ENCODE data around the gene ERCC6.

Gene ERCC6

DNA sequence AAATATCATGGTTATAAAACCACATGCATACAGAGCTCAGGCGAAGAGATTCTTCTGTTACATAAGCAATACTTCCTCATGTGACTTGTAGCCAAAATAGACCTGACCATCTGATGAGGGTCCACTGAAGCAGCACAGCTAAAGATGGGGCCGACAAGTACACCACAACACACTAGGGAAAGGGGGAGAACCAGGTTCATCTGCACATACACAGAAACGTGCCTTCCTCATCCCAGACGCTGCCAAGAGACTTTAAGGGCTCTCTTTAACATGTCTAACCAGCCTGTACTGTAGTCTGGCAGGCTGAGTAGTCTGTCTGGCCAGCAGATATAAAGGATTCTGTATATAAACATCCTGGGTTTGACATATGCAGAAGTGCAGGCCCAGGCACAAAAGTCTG is 30.3 kb downstream of the ERCC6 start:
- no peak for DNase-seq

DNA sequence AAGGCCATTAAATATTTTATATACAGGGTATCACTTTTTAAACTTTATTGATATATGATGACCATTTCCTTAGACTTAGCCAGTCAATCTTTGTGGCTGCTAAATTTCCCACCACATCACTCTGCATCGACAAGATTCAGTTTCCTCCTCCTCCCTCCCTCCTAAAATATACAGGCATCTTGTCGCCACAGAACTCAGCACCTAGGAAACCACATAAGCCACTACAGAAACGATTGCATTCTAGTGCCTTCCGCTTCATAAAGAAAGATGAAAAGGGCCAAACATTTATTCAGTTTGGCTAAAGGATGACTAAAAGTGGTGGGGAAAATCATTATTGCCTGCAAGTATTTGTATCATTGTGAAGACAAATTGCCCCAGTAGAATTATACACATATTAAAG is 30.7 kb downstream of the ERCC6 start:
- DNase-seq = no peak

DNA sequence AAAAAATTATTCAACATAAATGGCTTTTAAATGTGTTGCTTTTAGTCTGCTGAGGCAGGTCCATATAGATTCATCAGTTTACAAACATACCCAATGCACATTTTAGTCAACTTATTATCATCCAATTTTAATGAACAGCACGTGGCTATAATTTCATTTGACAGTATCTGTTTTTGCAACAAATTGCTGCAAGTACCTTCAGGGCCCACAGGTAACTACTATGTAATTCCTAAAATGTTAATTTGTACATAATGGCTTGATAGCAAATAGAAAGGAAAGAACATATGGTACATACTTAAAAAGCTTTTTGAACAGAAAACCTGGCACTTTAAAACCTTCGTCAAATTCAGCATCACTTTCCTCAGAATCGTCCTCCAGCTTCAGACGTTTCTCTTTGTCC is 33.3 kb downstream of the ERCC6 start:
- DNase-seq = no peak

DNA sequence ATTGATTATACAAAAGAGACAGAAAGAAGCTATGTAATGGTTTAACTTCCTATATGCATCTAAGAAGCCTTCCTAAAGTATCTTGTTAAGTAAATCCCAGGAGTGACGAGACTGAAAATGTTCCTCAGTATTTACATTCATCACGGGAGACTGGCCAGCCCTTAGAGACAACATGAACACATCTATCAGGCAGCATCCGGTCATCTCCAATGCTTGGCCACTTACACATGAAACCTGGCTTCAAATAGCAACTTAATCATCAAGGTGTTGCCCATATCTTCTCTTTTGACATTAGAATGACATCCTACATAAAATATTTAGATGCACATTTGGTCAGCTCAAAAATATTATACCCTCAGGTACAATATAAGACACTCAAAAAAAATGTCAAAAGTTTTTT is 33.8 kb downstream of the ERCC6 start:
- DNase-seq = no peak

DNA sequence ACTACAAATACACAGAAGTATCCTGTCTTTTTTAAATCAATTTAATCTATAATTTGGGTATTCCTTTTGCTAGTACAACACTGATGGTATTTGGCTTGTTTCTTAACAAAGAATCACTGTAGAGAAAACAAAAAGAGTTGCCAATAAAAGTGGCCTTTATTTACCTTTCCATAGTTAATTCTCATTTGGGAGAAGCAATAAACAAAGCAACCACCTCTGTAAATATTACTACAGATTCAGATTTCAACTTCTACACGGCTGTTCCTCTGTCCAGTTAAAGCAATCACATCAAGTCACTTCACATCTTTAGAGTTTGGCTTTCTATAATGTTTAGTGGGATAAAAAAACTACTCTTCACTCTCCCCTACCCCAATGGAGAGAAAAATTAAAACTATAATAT is 34.4 kb downstream of the ERCC6 start:
- DNase-seq = no peak

DNA sequence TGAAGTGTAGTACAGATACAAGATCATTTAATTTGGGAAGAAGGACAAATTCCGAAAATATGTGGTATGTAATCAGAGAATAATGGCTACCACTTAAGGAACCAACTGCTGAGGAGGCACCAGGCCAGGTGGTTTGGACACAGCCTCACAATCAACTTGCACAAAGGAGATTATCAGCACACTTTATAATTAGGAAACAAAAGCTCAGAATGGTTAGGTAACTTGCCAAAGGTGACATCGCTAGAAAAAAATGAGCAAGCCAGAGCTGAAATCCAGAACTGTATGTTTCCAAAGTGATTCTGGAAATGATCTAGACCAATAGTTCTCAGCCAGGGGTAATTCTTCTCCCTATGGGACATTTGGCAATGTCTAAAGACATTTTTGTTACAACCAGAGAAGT is 36.6 kb downstream of the ERCC6 start:
- DNase-seq = no peak

DNA sequence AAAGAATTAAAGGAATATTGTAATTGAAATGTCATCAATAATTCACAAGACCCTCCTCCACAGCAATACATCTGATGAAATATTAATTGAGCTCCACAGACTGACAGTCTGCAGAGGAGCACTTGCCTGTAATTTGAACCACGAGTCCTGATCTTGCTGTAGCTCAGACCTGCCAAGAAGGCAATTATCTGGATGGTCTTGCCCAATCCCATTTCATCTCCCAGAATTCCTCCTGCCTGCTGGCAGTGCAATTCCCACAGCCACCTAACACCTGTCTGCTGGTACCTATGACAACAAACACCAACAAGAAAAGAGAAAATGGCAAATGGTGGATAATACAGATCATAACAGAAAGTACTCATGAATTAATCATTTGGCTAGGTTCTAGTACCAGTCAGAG is 38.5 kb downstream of the ERCC6 start:
- no peak for DNase-seq

DNA sequence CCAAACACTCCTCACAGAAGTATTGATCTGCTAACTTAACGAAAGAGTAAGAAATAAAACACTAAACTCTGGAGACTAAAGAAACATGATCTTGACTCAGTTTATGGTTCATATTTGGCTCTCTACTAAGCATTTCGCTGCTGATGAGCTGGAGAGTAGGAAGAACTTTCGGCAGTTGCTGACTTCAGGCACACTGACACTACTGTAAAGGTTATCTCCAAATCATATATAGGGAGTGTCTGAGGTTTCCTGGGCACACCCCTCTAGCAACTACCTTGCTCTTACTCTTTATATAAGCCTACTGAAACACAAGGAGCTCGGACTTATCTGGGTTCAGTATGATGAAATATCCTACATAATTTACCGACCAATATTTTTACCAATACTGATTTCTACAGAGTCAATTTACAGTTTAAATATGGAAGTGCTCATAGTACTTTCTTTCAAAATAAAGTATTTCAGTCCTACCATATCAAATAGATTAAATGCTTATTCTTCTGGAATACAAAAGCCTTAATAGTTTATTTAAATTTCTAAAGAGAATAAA is 39.5 kb downstream of the ERCC6 start:
- no peak for DNase-seq

DNA sequence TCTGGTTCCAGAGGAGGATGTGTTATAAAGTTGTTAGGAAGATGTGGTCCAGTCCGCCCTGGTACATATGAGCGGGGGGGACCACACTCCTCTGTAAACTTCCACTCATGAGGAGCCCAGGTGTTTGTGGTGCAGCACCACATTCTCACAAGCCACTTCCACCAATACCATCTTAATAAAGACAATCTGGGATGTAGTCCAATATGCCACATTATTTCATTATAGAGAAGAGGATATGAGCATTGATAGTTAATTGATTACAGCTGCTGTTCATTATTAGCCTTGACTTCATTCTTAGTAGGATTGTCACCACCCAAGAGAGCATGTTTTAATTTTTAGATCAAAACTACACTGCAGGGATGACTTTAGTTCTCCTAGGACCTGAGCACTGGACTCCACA is 40.5 kb downstream of the ERCC6 start:
- DNase-seq = no peak

DNA sequence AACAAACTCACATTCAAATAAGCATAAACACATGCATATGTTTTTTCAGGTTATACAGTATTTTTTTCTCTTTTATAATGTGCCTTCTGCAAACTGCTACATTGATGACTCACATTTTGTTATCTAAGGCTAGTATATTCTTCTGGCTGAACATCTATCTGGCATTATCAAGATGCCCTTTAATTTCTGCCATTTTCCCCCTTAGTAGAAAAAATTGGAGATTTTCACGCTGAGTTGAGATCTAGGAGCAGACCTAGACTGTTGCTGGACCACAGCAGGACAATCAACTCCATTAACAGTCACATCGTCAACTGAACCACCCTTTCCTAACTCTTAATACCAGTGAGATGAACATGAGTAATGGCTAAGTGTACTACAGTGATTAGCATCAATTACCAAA is 41.6 kb downstream of the ERCC6 start:
- no peak for DNase-seq

DNA sequence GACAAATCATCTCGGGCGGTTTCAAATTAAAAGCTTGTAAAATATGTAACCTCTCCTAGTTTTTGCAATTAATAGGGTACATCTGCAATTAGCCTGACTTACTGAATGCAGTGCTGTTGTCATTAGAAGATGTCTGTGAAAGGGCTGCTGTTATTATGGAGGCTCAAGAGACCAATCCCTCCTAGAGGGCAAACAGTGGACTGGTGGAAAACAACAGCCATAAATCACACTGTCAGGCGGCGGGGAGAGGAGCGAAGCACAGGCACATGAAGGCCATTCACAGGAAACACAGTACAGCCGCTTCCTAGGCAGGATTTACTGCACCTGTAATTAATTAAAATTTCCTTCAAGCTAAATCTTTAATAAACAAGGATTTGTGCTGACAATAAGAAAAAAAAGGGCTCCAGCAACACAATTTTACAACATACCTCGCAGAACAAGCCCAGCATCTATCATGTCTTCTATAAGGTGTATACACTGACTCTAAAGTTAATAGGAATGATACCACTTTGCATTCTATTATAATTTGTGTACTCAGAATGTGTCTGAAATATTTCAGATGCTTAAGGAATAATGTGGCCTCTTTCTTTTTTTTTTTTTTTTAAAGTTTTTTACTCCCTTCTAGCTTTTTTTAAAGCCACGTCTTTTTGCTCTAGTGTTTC is 50.7 kb downstream of the ERCC6 start:
- no peak for DNase-seq

DNA sequence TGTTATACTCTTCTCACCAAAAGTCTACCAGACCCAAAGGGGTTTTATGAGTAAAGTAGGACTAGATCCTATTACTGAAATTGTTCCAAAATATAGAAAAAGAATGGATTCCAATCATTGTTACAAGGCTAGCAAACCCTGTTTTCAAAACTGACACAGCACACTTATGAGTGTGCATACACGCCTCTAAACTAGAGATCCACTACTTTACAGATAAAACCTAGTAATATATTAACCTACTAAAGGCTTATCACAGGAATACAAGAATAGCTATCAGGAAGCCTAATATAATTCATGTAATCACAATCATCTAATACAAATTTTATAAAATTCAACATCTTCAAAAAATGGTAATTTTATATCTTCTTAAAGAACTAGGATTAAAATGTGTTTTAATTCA is 52.2 kb downstream of the ERCC6 start:
- DNase-seq = no peak

DNA sequence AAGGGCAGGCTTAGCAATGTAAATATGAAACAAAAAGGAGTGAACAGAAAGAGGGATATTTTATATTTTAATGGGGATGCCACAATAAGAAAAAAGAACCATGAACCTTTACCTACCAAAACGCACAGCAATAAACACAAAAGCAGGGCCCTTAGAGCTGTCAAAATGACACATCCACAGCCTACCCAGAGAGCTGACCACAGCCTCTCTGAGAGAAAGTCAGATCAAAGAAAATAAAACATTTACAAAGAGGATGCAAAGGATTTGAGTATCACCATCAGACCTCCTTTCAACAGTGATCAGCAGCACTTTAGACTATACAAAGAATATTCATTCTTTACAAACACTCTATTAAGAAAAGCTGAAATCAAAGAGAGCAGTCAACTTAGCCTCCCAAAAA is 52.9 kb downstream of the ERCC6 start:
- DNase-seq = no peak

DNA sequence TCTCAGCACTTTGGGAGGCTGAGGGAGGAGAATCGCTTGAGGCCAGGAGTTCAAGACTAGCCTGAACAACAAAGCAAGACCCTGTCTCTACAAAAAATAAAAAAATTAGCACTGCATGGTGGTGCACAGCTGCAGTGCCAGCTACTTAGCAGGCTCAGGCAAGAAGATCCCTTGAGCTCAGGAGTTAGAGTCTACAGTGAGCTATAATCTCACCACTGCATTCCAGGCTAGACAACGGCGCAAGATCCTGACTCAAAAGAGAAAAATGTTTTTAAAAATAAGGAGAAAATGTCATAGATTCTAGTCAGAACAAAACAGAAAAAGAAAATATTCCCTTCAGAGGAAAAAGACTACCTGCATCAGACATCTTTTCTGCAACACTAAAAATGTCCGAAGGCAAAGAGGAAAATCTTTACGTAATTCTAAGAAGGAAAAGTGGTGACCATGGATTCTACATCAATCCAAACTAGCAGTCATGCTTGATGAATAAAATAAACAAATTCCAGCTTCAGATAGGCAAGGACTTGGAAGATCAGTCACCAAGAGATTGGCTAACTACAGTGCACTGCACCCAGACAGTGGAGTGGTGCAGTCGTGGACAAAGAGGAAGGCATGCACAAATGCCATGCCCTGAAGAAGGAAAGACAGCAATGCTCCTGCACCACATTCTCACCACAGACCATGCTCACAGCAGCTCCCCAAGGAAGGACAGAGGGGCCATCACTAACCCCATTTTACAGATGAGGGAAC is 54.3 kb downstream of the ERCC6 start:
- no peak for DNase-seq

DNA sequence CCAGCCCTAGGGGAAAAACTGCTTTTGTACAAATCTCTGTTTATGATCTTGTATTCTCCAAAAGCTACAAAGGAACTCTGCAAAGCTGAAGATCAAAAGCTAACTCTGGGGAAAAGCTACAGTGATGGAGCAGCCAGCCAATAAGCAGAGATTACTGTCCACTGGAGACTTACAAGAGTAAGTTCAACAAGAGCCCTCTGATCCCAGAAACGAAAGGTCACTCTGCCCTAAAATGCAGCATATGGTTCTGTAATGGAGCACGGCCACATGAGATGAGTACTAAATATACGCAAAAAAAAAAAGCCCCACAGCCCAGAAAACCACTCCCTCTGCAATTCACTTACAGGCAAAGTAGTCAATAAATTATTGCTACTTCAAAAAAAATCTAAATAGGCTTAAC is 60.1 kb downstream of the ERCC6 start:
- no peak for DNase-seq

DNA sequence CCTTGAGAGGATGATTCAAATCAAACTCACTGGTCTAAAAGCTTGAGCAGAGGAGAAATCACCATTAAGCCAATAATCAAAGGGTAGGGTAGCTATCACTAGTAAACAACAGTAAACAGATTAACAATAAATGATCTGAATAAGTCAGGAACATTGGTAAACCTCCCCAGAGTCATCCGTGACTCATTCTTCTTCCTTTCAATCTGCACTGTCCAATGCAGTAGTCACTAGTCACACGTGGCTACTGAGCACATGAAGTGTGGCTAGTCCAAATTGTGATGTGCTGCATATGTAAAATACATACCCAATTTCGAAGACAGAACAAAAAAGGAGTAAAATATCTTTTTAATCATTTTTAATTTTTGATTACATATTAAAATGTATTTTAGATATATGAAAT is 64.0 kb downstream of the ERCC6 start:
- no peak for DNase-seq

DNA sequence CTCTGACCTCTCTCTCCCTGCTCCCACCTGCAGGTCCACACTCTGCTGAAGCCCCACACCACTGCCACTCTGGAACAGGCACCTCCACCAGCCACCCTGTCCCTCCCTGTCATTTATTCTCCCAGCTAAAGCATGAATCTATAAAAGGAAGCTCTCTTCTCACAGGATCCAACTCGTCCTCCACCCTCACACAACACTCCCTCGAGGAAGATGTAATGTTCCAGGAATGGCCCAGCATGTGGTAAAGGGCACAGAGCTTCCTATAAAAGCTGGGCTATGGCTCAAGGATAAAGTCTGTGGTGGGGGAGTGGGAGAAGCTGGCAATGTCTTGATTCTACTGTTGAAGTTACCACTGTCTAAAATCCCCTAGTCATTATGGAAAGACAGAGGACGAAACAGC is 67.4 kb downstream of the ERCC6 start:
- DNase-seq = no peak

DNA sequence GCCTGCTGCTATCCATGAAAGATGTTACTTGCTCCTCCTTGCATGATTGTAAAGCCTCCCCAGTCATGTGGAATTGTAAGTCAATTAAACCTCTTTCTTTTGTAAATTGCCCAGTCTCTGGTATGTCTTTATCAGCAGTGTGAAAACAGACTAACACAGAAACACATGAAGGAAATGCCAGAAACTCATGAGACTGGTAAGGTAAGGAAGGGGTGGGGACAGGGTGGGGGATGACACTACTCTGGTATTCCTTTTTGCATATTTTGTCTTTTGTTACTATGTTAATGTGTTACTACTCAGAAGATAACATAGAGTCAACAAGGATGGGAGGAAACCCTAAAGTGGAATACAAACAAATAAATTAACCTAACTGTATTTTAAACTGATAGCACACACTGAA is 73.2 kb downstream of the ERCC6 start:
- DNase-seq = no peak

Data from GOT3 (cell line).